ENCODE results near the gene ITGA11.

Gene ITGA11

GRCh38 chr15:68321229-68321628, 110.7 kb downstream of the ITGA11 start:
- DNase-seq, result no peak

- no peak for DNase-seq
These were observed 112.0 kb downstream of the ITGA11 start for GRCh38 chr15:68319997-68320396.

- DNase-seq, result no peak
These were observed 112.7 kb downstream of the ITGA11 start for GRCh38 chr15:68318931-68319909.

- no peak for DNase-seq
These were observed 113.7 kb downstream of the ITGA11 start for GRCh38 chr15:68318008-68318835.

- DNase-seq, result no peak
These were observed 114.5 kb downstream of the ITGA11 start for GRCh38 chr15:68317281-68318007.

GRCh38 chr15:68316061-68316804, 115.7 kb downstream of the ITGA11 start:
- DNase-seq, result peak; percentile 24

- DNase-seq, result no peak
These were observed 116.4 kb downstream of the ITGA11 start for GRCh38 chr15:68315495-68316031.

GRCh38 chr15:68315035-68315434, 116.9 kb downstream of the ITGA11 start:
- DNase-seq, result no peak

- DNase-seq, result no peak
These were observed 117.4 kb downstream of the ITGA11 start for GRCh38 chr15:68314563-68314962.

GRCh38 chr15:68313501-68314410, 118.2 kb downstream of the ITGA11 start:
- no peak for DNase-seq

GRCh38 chr15:68312701-68313204, 119.2 kb downstream of the ITGA11 start:
- DNase-seq, result no peak

- no peak for DNase-seq
These were observed 120.0 kb downstream of the ITGA11 start for GRCh38 chr15:68311859-68312557.

GRCh38 chr15:68311464-68311835, 120.5 kb downstream of the ITGA11 start:
- no peak for DNase-seq

GRCh38 chr15:68310804-68311463, 121.0 kb downstream of the ITGA11 start:
- DNase-seq, result no peak

- no peak for DNase-seq
These were observed 121.7 kb downstream of the ITGA11 start for GRCh38 chr15:68310178-68310803.

- no peak for DNase-seq
These were observed 122.9 kb downstream of the ITGA11 start for GRCh38 chr15:68309024-68309423.

GRCh38 chr15:68307131-68307928, 124.6 kb downstream of the ITGA11 start:
- DNase-seq, result no peak

GRCh38 chr15:68305420-68305871, 126.5 kb downstream of the ITGA11 start:
- DNase-seq, result no peak
